IPS-NIHi11 (cell line): ENCODE measurements around the gene SND1.

Experiments used
- DNase-seq: peaks from one replicate; pipeline ENCODE4 v3.0.0; 2012; ENCODE audit warnings: mixed read lengths, low spot score

SND1 gene

DNA sequence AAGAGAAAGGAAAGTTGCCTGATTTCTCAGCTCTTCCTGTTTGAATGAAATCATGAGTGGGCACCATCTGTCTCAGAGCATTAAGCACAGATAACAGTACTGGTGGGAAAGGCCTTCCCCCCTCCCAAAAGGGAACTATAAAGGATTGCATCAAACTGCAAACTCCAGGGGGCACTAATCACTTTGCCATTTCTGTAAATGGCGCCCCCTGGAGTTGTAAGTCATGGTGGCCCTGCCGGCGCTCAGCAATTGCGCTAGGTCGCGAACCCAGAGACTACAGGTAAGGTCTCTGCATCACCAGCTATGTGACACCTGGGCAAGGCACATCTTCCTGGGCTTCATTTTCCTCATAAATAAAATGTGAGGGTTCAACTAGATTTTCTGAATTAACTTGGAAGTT lies 368.2 kb downstream of the SND1 start:
- DNase-seq, result peak; percentile 53

DNA sequence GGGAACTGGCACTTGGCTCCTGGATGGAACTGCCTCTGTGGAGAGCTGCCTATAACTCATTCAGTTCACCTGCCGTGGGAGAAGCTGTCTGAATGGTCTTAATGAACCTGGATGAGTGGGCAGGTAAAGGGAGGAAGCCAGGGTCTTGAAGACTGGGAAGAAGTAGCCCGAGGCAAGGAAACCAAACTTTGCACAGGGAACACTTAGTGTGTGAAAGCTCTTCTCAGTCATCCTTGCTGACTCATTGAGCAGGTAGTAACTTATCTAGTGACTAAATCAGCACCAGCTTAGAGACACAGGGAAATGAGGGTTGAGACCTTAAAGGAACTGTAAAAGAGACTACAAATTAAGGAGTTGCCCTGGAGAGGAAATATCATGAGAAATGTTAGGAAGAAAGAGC lies 369.4 kb downstream of the SND1 start:
- no peak for DNase-seq

DNA sequence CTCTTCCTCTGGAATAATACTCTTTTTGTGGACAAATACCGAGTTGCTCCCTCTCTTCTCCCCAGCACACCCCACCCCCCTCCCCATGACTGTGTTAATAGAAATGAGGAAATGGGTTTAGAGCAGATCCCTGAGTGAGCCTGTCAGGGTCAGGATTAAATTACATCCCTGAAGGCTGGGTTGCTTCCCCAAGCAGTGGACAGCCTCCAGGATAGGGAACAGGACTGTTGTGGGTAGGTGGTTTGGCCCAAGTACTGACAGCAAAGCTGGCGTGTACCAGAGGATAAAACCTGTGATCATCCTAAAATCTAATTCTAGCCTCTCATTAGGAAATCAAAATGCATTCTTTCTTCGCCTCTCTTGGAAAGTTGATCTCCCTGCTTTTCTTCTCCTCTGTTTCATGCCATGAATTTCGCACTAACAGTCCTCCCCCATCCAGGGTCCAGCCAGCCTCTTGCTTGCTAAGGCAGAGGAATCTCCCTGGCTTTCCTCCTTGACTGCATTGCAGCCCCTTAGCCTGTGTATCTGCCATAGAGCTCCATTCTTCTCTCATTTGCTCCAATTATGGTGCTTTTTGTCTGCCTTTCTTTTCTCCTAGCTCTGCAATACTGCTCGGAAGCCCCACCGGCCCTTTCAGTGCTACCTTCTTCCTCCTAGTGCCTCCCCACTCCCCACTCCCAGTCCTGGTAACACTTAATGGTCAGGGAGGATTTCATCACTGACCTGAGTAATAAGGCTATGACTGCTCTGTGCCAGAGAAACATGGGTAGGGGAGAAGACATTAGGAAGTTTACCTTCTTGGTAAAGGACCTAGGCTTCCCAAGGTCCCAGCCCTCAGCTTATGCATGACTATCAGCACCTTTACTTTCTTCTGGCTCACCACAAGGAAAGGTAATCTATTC lies 370.9 kb downstream of the SND1 start:
- DNase-seq, result no peak

DNA sequence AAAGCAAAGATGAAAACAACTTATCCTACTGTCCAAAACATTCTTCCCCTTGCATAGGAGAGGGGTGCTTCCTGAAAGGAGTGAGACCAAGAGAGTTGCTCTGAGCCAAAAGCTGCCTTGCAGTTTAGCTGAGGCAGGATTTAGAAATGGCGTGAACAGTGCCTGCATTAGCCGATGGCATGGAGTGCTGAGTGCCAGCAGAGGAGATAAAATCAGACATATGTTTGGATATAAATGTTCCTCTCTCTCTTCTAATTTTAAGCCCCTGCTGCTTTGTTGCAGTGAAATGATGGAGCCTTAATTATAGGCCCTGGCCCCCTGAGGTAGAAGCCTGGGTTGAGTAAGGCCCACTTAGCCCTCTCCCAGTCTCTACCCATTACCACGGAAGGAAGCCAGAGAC lies 372.2 kb downstream of the SND1 start:
- no peak for DNase-seq

DNA sequence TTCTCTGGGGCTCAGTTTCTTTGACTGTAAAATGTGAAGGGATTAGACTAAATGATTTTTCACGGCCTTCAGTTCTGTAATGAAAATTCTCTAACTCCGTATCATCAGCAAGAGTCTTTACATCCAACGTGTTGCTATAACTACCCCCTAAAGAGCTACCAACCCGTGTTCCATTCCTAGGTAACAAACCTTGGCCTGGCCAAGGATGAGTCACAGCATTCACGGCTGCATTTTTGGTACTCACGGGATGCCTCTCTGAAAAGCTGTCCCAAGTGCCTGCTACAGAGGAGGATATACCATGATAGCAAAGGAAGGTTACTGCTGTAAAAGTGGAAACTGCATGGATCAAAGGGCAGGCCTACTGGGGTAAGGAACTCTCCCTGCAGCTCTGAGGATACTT lies 373.4 kb downstream of the SND1 start:
- DNase-seq, result no peak

DNA sequence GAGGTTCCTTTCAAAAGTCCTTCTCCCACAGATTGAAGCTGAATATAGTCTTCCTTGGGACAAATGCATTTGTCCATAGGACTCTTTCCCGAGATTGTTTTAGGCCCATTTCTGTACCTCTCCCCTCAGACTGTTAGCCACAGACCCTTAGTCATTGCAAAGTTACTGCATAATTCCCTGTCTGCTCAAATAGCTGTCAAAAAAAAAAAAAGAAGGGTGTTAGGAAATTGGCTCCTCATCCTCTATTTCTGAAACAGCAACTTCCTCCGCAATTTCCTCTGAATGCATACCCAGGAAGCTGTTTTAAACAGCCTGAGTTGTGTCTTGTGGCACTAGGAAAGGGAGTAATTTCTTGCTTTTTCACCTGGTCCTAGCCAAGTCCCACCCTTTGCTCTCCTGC lies 373.8 kb downstream of the SND1 start:
- DNase-seq, result no peak

DNA sequence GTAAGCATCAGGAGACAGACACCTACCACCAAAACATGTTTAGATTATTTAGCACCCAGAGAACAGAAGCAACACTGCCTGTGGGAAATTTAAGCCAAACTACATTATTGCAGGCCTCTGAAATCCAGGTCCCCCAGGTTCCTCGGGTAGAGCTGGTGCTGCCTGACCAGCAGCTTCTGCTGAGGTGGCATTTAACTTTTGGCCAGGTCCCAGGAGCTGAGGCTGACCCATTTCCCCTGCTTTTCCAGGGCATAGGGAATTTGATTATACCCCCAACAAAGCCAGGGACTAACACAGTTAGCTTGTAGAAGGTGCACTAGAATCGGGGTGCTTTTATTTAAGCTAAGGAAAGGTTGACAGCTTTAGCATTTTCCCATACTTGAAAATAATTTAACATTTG lies 374.6 kb downstream of the SND1 start:
- DNase-seq, result no peak

DNA sequence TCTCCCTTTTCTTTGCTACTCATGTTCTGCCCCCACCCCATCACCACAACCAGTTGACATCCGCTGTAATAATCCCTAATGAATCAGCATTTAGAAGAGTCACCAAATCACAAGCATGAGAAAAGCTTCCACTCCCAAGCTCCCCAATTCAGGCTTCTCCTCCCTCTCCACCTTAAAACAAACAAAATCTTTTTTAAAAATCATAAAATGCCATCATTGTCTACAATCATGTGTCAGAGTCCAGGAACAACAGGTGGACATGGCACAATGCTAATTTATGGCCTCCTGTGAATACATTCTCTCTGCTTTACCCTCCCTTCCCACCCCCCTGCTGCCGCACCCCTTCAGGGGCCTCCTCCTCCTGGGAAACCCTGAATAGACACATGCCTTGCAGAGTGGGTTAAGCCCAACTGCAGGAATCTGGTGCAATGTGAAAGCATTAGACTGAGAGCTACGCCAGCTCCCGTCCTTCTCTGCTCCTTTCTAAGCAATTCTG lies 375.5 kb downstream of the SND1 start:
- no peak for DNase-seq

DNA sequence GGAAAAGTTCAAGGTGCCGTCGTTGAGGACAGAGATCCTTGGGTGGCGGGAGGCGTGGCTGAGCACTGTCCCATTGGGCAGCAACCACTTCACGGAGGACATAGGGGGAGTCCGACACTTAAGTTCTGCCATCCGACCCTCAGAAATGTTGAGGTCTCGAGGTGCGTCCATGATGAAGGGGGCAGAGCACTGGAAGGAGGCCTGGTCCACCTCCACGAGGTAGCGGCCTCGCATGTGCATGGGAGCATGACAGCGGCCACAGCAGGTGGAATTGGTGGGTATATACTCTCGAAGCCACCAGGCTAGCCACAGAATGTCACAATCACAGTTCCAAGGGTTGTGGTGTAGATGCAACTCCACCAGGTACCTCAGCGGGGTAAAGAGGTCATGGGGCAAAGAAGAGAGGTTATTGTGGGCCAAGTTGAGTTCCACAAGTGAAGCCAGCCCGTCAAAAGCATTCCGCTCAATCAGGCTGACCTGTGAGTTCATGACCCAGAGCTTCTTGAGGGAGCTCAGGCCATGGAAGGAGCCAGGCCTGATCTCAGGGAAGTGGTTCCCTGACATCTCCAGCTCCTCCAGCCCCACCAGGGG lies 377.5 kb downstream of the SND1 start:
- DNase-seq, result no peak

DNA sequence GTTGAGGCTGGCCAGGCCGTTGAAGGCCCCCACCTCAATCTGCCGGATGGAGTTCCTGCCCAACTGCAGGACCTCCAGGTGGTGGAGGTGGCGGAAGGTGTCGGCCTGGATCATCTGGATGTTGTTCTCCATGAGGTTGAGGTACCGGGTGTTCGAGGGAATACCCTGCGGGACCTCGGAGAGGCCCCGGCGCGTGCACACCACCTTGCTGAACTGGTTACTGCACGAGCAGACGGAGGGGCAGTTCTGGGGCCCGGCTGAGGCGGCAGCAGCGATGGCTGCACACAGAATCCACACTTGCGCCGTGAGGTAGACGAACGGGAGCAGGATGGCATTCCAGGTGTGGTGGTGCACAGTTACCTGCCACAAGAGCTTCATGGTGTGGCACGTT lies 378.3 kb downstream of the SND1 start:
- peak; percentile 36 for DNase-seq

DNA sequence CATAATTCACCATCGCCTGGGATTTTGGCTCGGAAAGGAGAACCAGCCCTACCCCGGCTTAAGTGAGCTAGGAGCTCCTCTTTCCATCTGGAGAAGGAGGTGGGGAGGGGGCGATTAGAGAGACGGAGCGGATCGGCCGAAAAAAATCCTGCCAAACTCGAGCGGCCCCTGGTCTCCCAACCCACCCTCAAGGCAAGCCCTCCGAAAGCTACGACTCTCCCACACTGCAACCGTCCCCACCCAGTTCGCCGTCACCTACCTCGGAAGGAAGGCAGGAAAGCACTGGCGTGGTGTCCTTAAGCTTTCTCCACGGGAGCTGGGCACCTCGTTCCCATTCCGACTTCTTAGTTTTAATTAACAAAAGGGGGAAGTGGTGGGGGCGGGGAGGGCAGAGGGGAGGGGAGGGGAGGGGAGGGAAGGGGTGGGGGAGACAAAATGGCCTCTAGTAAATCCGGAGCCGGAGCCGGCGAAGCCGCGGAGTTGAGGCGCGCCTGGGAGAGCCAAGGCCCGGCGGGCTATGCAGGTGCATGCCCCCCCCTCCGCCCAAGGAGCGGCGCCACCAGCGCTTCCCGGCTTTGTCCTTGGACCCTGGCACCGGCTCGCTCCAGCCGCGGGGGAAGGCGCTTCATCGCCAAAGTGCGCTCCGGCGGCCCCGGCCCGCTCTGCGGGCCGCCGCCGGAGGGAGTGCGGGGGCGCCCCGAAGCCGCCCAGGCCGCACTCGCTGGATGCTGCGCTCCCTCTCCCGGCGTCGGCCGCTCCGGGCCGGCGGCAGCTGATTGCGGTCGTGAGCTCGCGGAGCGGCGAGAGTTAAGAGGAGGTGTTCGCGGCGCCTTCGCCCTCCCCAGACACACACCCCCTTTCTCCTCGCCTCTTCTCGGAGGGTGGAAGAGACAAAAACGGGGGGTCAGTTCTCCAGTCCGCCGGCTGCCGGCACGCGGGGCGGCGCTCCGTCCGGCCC lies 378.9 kb downstream of the SND1 start, which contains the start of gene LRRC4:
Gene LRRC4, minus strand, starts transcription at position 784 of the 958 bp plus-strand sequence. CDS start 797 bp downstream, outside the sequence.
- DNase-seq, result peak; percentile 75

DNA sequence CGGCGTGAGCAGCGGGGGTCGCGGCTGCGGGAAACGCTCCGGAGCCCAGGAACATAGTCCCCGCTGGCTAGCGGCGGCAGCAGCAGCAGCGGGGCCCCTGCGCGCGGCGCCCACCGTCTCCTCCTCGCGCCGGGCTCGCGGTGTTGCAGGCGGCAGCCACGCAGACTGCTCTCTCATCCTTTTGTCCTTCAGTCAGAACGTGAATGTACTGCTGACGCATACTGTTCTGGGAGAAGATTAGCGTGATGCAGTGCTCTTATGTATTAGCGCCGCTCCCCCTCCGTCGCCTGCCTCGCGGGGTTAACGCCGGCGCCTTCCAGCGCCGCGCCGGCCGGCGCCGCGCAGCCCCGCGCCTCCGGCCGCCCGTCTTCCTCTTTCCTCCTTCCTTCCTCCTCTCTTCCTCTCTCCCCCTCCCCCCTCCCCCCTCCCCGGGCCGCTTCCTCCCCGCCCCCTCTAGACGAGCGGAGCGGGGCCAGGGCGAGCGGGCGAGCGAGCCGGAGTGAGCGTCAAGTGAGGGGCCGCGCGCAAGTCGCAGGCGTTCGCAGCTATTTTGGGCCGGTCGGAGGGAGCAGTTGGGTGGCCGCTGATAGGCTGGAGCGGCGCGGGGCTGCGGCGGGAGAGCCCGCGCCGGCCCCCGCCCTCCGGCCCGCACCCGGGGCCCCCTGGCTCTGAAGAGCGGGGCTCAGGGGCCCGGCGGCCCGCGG lies 380.1 kb downstream of the SND1 start:
- DNase-seq, result peak; percentile 70

DNA sequence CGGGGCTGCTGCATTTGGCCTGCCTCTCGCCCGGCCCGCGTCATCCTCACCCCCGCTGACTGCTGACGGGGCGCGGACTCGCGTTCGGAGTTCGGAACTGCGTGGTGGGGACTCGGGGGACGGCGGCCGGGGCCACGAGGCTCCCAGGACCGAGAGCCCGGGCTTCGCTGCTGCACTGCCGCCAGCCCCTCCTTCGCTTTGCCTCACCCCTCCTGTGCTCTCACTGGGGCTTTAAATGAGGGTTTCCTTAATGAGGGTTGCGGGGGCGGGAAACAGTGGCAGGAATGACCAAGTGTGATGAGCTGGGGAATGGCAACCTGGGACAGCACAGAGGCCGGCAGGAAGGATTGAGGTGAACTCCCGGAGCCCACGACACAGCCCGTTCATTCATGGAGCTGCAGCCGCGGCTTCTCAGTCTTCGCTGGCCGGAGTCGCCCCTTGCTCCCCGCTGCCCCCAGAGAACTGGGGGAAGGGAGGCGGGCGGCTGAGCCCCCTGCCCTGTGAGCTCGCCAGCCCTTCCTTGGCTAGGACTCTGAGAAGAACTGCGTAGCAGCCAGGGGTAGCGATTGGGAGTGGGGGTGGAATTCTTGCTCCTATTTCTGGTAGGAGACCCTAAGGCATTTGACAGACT lies 380.7 kb downstream of the SND1 start:
- DNase-seq, result peak; percentile 49

DNA sequence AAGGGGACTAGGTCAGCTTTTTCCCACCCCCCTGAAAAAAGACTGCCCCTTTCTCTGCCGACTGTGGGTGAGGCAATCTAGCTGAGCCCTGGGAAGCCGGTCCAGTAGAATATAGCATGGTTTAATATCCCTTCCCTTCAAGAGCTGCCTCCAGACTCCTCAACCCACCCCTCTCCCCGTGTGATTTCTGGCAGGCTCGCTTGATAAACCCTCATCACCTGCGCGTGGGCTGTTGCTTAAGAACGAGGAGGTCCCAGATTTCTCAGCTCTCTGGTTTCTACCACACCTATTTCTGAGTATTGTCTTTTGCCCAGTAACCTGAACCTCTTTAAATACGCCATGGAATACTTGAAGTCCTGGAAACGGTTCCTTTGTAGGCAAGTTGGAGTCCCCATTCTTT lies 381.3 kb downstream of the SND1 start:
- no peak for DNase-seq

DNA sequence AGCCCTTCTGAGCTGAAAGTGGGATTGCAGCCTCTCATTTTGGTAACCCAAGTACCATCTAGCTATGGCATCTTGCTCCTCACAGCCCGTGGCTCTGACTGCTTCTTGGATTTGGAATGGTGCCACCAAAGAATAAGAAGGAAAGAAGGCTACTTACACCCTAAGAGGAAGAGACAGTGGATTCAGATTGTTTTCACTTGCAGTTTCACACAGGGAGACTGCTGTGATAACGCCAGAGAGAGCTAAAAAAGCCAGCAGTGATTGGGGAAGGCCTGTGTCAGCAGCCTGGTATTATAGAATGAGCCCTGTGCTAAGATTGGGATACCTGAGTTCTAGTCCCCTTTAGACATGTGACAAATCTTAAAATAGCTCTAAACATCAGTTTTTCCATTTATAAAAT lies 382.8 kb downstream of the SND1 start:
- DNase-seq, result no peak

DNA sequence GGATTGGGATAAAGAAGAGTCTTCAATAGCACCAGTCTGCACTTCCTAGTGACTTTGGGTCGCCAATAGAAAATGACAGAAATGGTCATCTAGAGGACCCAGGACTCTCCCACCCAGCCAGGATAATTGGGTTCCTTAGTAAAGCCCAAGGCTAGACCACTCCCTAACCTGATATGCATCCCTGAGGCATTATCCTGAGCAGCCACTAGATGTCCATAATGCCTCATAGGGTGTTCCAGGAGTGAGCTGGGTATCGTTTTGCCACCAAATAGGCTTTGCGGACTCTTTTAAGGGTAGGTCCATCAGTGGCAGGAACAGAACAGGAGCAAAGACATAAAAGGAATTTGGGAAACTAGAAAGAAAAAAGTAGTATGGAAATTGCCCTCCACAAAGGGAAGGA lies 383.7 kb downstream of the SND1 start:
- peak; percentile 38 for DNase-seq

DNA sequence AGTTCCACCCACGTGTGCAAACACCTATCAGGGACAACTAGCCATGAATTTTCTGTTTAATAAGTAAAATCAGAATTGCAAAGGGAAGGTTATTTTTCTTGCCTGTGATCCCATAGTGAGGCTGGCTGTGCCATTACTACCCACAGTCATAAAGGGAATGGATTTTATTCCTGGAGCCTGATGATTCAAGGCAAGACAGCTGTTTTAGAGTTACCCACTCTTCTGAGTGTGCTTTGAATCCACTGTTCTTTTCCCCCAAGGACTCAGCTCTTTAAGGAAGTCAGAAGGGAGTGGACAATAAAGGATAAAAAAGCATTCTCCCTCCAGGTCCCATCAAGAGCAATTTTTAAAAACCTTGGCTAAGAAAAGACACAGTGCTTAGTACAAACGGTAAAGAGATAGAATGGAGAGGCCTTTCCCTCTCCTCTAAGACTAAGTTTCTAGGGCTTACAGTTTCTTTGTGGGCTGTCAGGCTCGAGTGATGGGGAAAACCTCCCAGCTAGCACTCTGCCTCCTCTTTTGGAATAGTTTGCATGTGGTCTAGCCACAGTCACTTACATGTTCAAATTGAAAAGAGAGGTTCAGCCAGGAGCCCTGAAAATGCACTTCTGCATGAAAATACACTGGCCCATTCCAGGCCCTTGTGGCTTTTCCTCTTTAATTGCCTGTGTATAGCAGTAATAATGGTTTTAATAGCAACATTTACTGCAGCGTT lies 384.4 kb downstream of the SND1 start:
- no peak for DNase-seq

DNA sequence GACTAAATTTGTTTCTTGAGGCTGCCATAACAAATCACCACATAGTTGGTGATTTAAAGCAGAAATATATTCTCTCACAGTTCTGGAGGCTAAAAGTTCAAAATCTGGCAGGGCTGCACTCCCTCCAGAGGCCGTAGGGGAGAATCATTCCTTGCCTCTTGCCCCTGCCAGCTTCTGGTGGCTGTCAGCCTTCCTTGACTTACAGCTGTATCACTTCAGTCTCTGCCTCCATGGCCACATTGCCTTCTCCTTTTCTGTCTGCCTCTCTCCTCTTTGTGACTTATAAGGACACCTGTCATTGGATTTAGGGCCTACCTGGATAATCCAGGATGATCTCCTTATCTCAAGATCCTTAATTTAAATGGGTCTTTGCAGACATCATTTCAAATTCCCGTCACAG lies 385.1 kb downstream of the SND1 start:
- DNase-seq, result no peak

DNA sequence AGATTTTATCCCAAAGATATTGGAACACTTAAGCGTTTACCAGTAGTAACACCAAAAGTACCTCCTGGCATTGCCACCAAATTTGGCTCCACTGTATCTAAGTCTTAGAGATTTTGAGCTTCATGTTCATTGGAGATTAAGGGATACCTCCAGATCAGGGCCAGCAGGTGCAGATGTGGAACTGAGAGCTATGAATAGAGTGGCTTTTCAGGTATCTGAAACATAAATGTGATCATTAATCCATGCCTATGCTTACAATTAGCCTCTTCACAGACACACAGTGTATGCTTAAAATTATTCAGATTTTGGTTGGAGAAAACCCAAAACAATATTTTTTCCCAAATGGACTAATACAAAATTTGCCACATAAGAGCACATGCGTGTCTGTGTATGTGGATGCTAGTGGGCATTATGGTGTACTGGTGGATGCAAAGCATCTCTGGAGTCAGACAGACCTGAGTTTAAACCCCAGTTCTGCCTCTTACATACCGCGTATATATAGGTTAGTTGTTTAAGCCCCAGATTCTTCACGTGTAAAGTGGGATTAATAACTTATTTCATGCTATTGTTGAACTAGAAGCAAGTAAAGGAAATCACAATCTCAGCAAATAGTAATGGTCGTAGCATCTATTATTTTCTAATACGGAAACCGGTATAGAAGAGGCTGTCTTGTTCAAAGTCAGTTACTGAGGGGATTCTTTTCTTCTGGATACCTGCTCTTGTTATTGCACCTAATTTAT lies 386.1 kb downstream of the SND1 start:
- no peak for DNase-seq

DNA sequence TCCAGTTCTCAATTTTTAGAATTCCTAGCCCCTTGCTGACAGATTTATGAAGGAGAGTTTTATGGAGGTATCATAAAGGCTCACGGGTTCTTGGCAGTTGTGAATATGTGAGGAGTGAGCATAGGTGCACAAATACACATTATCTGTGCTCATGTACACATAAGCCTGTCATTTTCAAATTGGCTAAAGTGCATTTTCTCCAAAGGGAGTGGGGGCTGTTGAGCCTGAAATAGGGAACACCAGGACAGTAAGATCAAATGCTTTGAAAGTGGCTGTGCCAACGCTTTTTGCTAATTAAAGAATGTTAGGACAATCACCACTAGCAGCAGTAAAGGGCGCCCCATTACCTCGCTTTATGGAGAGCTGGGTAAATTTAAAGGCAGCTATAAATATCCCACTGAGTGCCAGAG lies 387.6 kb downstream of the SND1 start:
- no peak for DNase-seq
